ENCODE measurements around the gene HLCS. TPM values are rescaled to one million over a fixed set of nuclear protein-coding genes. Genes with fewer than 3 reads are reported as not detected.

The HLCS gene
- total RNA-seq, 1 donor, result 59.7 TPM

GRCh38 chr21:36784947-36785346, 181.5 kb downstream of the HLCS start:
- Histone ChIP-seq H3K36me3 (ENCODE audit: insufficient read depth, low read length) (no peaks in the 10 kb centered on the region), H4K20me1 (ENCODE audit: insufficient read depth, low read length) (peaks cover 3% of the 10 kb centered on the region), H3K4me1 (ENCODE audit: insufficient read depth, low read length) (peaks cover 17% of the 10 kb centered on the region), H3K4me2 (ENCODE audit: insufficient read depth, low read length) (no peak overlapping the region), H3K4me3 (ENCODE audit: insufficient read depth, low read length) (no peak overlapping the region), H3K27me3 (ENCODE audit: insufficient read depth, low read length) (no peaks in the 10 kb centered on the region), H2AFZ (ENCODE audit: low read length) (no peak overlapping the region), H3K27ac (ENCODE audit: low read depth, low read length) (no peak overlapping the region), H3K9me3 (ENCODE audit: low read depth, low read length) (no peaks in the 10 kb centered on the region), H3K79me2 (ENCODE audit: insufficient read depth, low read length) (no peaks in the 10 kb centered on the region)
- no peak for TF ChIP-seq CTCF (IDR thresholded peaks at IDR 0.05; ENCODE audit: extremely low read depth, low read depth, low read length)
- DNase-seq (ENCODE audit: insufficient read length, low spot score, missing footprints), result no peak

GRCh38 chr21:36783612-36784374, 182.7 kb downstream of the HLCS start:
- Histone ChIP-seq H3K27me3 (ENCODE audit: insufficient read depth, low read length) (no peaks in the 10 kb centered on the region), H3K4me1 (ENCODE audit: insufficient read depth, low read length) (peaks cover 16% of the 10 kb centered on the region), H3K27ac (ENCODE audit: low read depth, low read length) (no peak overlapping the region), H4K20me1 (ENCODE audit: insufficient read depth, low read length) (peaks cover 3% of the 10 kb centered on the region), H2AFZ (ENCODE audit: low read length) (no peak overlapping the region), H3K9me3 (ENCODE audit: low read depth, low read length) (no peaks in the 10 kb centered on the region), H3K4me3 (ENCODE audit: insufficient read depth, low read length) (no peak overlapping the region), H3K4me2 (ENCODE audit: insufficient read depth, low read length) (no peak overlapping the region), H3K36me3 (ENCODE audit: insufficient read depth, low read length) (no peaks in the 10 kb centered on the region), H3K79me2 (ENCODE audit: insufficient read depth, low read length) (no peaks in the 10 kb centered on the region)
- DNase-seq (ENCODE audit: insufficient read length, low spot score, missing footprints), result peak; percentile 83
- TF ChIP-seq CTCF (IDR thresholded peaks at IDR 0.05; ENCODE audit: extremely low read depth, low read depth, low read length), result no peak

GRCh38 chr21:36780861-36781260, 185.6 kb downstream of the HLCS start:
- Histone ChIP-seq H3K4me3 (ENCODE audit: insufficient read depth, low read length) (no peak overlapping the region), H2AFZ (ENCODE audit: low read length) (no peak overlapping the region), H3K4me2 (ENCODE audit: insufficient read depth, low read length) (no peak overlapping the region), H3K36me3 (ENCODE audit: insufficient read depth, low read length) (no peaks in the 10 kb centered on the region), H3K27me3 (ENCODE audit: insufficient read depth, low read length) (no peaks in the 10 kb centered on the region), H4K20me1 (ENCODE audit: insufficient read depth, low read length) (peaks cover 3% of the 10 kb centered on the region), H3K79me2 (ENCODE audit: insufficient read depth, low read length) (no peaks in the 10 kb centered on the region), H3K27ac (ENCODE audit: low read depth, low read length) (no peak overlapping the region), H3K9me3 (ENCODE audit: low read depth, low read length) (no peaks in the 10 kb centered on the region), H3K4me1 (ENCODE audit: insufficient read depth, low read length) (peaks cover 4% of the 10 kb centered on the region)
- no peak for TF ChIP-seq CTCF (IDR thresholded peaks at IDR 0.05; ENCODE audit: extremely low read depth, low read depth, low read length)
- DNase-seq (ENCODE audit: insufficient read length, low spot score, missing footprints), result no peak

GRCh38 chr21:36776981-36777617, 189.4 kb downstream of the HLCS start:
- H3K4me2 ChIP-seq (ENCODE audit: insufficient read depth, low read length), result no peak overlapping the region
- H3K27ac ChIP-seq (ENCODE audit: low read depth, low read length), result no peak overlapping the region
- DNase-seq (ENCODE audit: insufficient read length, low spot score, missing footprints), result no peak
- no peaks in the 10 kb centered on the region for H3K27me3 ChIP-seq (ENCODE audit: insufficient read depth, low read length)
- no peak overlapping the region for H2AFZ ChIP-seq (ENCODE audit: low read length)
- H3K36me3 ChIP-seq (ENCODE audit: insufficient read depth, low read length), result no peaks in the 10 kb centered on the region
- peaks cover 7% of the 10 kb centered on the region for H3K4me1 ChIP-seq (ENCODE audit: insufficient read depth, low read length)
- no peak overlapping the region for H3K4me3 ChIP-seq (ENCODE audit: insufficient read depth, low read length)
- no peaks in the 10 kb centered on the region for H3K79me2 ChIP-seq (ENCODE audit: insufficient read depth, low read length)
- no peaks in the 10 kb centered on the region for H3K9me3 ChIP-seq (ENCODE audit: low read depth, low read length)
- no peaks in the 10 kb centered on the region for H4K20me1 ChIP-seq (ENCODE audit: insufficient read depth, low read length)
- no peak for TF ChIP-seq CTCF (IDR thresholded peaks at IDR 0.05; ENCODE audit: extremely low read depth, low read depth, low read length)

All from osteoblast (primary cell).